SK-N-MC (cell line): ENCODE measurements around the gene SEC31A.

Source experiments
- DNase-seq: peaks from one replicate; pipeline ENCODE4 v3.0.0-alpha.2; 2011; ENCODE audit warnings: low read depth, low spot score
- H3K27ac ChIP-seq: fragments of 200-600 bp; sonication (generic); 2 replicates; pipeline ENCODE4 v1.5.1; 2016; ENCODE audit warnings: mixed run types
- H3K36me3 ChIP-seq: fragments of 200-600 bp; sonication (generic); 2 replicates; pipeline ENCODE4 v1.6.1; 2017; ENCODE audit warnings: antibody characterized with exemption, low read length, mixed read lengths; ENCODE audit not compliant: insufficient read depth
- H3K4me3 ChIP-seq: fragments of 200-600 bp; sonication (generic); 2 replicates; pipeline ENCODE4 v1.5.1; 2016
- H3K9ac ChIP-seq: fragments of 200-600 bp; sonication (generic); 2 replicates; pipeline ENCODE4 v1.8.0; 2017; ENCODE audit warnings: mixed run types, mixed read lengths; ENCODE audit not compliant: insufficient read length
- H3K9me3 ChIP-seq: fragments of 200-600 bp; sonication (generic); 2 replicates; pipeline ENCODE4 v1.6.1; 2017; ENCODE audit warnings: low read depth, mild to moderate bottlenecking, antibody characterized with exemption, low read length, moderate library complexity, mixed read lengths
- EZH2 ChIP-seq: fragments of 200-600 bp; sonication (generic); IDR thresholded peaks from one replicate; pipeline ENCODE4 v1.6.1; 2017; ENCODE audit warnings: antibody characterized with exemption
- FOXP2 ChIP-seq: optimal IDR thresholded peaks from 2 replicates; pipeline ENCODE3; 2011; ENCODE audit warnings: mild to moderate bottlenecking, moderate library complexity; ENCODE audit not compliant: insufficient read depth; ENCODE audit errors: extremely low read length, control extremely low read depth
- POLR2AphosphoS5 ChIP-seq: IDR thresholded peaks from 2 replicates; pipeline ENCODE4 v1.6.1; 2012; ENCODE audit warnings: mild to moderate bottlenecking, low read depth, low read length, borderline replicate concordance

SEC31A gene

GRCh38 chr4:82913305-82913704, 22.4 kb upstream of the SEC31A start:
- Histone ChIP-seq H3K9ac (no peak overlapping the region), H3K27ac (no peak overlapping the region), H3K36me3 (peaks cover 15% of the 10 kb centered on the region), H3K4me3 (no peak overlapping the region), H3K9me3 (no peaks in the 10 kb centered on the region)
- TF ChIP-seq FOXP2 (no peak), EZH2 (no peak), POLR2AphosphoS5 (no peak)
- DNase-seq = no peak

GRCh38 chr4:82909326-82909725, 18.4 kb upstream of the SEC31A start:
- no peak for DNase-seq
- H3K9me3 ChIP-seq = no peaks in the 10 kb centered on the region

GRCh38 chr4:82906469-82906868, 15.5 kb upstream of the SEC31A start:
- no peak for DNase-seq
- H3K27ac ChIP-seq = no peak overlapping the region
- no peaks in the 10 kb centered on the region for H3K9me3 ChIP-seq
- H3K4me3 ChIP-seq = no peak overlapping the region
- TF ChIP-seq POLR2AphosphoS5 (no peak), FOXP2 (no peak), EZH2 (no peak)
- H3K9ac ChIP-seq = no peak overlapping the region
- H3K36me3 ChIP-seq = peaks cover 19% of the 10 kb centered on the region

More at GRCh38 chr4:82909326-82909725, 18.4 kb upstream of the SEC31A start:
- peaks cover 19% of the 10 kb centered on the region for H3K36me3 ChIP-seq
- TF ChIP-seq FOXP2 (no peak), EZH2 (no peak), POLR2AphosphoS5 (no peak)
- H3K27ac ChIP-seq = no peak overlapping the region
- no peak overlapping the region for H3K4me3 ChIP-seq
- H3K9ac ChIP-seq = no peak overlapping the region

- peaks cover 13% of the 10 kb centered on the region for H3K36me3 ChIP-seq
- H3K4me3 ChIP-seq = no peak overlapping the region
- no peaks in the 10 kb centered on the region for H3K9me3 ChIP-seq
- no peak for DNase-seq
- no peak overlapping the region for H3K9ac ChIP-seq
- no peak for TF ChIP-seq EZH2
- no peak for TF ChIP-seq POLR2AphosphoS5
- no peak for TF ChIP-seq FOXP2
- H3K27ac ChIP-seq = no peak overlapping the region
These were observed 14.3 kb upstream of the SEC31A start for GRCh38 chr4:82905205-82905604.

GRCh38 chr4:82903737-82904136, 12.8 kb upstream of the SEC31A start:
- no peak for TF ChIP-seq POLR2AphosphoS5
- TF ChIP-seq EZH2 = no peak
- TF ChIP-seq FOXP2 = no peak
- DNase-seq = no peak
- Histone ChIP-seq H3K36me3 (peaks cover 21% of the 10 kb centered on the region), H3K9me3 (no peaks in the 10 kb centered on the region), H3K9ac (no peak overlapping the region), H3K4me3 (no peak overlapping the region), H3K27ac (no peak overlapping the region)

GRCh38 chr4:82901183-82901718, 10.3 kb upstream of the SEC31A start:
- H3K36me3 ChIP-seq = peaks cover 31% of the 10 kb centered on the region
- TF ChIP-seq POLR2AphosphoS5 (no peak), EZH2 (no peak), FOXP2 (no peak)
- DNase-seq = no peak
- peak overlapping the region; percentile 94 for H3K27ac ChIP-seq
- H3K4me3 ChIP-seq = peak overlapping the region; percentile 90
- no peaks in the 10 kb centered on the region for H3K9me3 ChIP-seq
- peak overlapping the region; percentile 97 for H3K9ac ChIP-seq

GRCh38 chr4:82900411-82901182, 9.6 kb upstream of the SEC31A start, which contains the start of gene THAP9:
TSS of gene THAP9 (plus strand) at chr4:82900735. CDS start at chr4:82900803, 68 bp downstream.
- no peaks in the 10 kb centered on the region for H3K9me3 ChIP-seq
- TF ChIP-seq FOXP2 (peak; percentile 82), EZH2 (no peak), POLR2AphosphoS5 (peak; percentile 97)
- H3K27ac ChIP-seq = peak within 1 kb of the TSS; percentile 94
- peaks cover 38% of the 10 kb centered on the region for H3K36me3 ChIP-seq
- H3K9ac ChIP-seq = peak within 1 kb of the TSS; percentile 97
- H3K4me3 ChIP-seq = peak within 1 kb of the TSS; percentile 90
- DNase-seq = peak; percentile 94

- Histone ChIP-seq H3K36me3 (peaks cover 43% of the 10 kb centered on the region), H3K9ac (peak overlapping the region; percentile 92), H3K27ac (peak overlapping the region; percentile 89), H3K9me3 (no peaks in the 10 kb centered on the region), H3K4me3 (peak overlapping the region; percentile 90)
- TF ChIP-seq EZH2 (no peak), FOXP2 (no peak), POLR2AphosphoS5 (no peak)
- no peak for DNase-seq
These were observed 9.1 kb upstream of the SEC31A start for GRCh38 chr4:82900066-82900410.
